ENCODE results near the gene MSANTD7. TPM values are rescaled to one million over a fixed set of nuclear protein-coding genes. Genes with fewer than 3 reads are reported as not detected.

MSANTD7 gene
- total RNA-seq, 1 experiment from 2014 or later = 19.1 TPM

DNA sequence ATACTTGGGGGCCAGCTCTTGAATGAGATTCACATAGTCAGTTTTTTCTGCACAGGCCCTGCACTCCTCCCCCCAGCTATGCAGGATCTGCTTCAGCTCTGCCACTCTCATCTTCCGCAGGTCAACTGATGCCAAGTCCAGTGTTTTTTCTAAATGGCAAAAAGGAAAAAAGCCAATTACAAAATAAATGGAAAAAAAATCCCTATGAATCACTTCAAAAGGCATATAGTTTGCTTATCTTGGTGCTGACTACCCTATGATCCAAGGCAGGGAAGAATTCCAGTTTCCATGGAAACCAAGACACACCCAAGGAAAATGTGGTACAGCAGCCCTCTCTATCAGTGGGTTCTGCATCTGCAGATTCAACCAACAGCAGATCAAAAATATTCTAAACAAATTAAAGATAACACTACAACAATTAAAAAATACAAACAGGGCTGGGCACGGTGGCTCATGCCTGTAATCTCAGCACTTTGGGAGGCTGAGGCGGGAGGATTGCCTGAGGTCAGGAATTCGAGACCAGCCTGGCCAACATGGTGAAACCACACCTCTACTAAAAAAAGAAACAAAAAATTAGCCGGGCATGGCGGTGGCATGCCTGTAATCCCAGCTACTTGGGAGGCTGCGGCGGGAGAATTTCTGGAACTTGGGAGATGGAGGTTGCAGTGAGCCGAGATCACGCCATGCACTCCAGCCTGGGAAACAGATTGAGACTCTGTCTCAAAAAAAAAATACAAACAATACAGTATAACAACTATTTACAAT lies 17.9 kb upstream of the MSANTD7 start:
- Histone ChIP-seq H3K9me3 (ENCODE audit: low read depth, low read length, poor library complexity, severe bottlenecking) (no peaks in the 10 kb centered on the region), H3K27ac (ENCODE audit: low read depth, low read length, poor library complexity, severe bottlenecking) (no peak overlapping the region), H3K4me1 (ENCODE audit: insufficient read depth, low read length, poor library complexity, severe bottlenecking) (no peaks in the 10 kb centered on the region), H3K36me3 (ENCODE audit: insufficient read depth, low read length, poor library complexity, severe bottlenecking) (no peaks in the 10 kb centered on the region), H3K27me3 (replicated peaks; ENCODE audit: insufficient read depth, low read depth, low read length, poor library complexity) (no peaks in the 10 kb centered on the region), H3K4me3 (ENCODE audit: low read depth, low read length, poor library complexity, severe bottlenecking) (no peak overlapping the region)
- DNase-seq (ENCODE audit: low spot score) = no peak
- no TSS peak for BruUV-seq (replicated peaks)
- TF ChIP-seq, protein P1, sequence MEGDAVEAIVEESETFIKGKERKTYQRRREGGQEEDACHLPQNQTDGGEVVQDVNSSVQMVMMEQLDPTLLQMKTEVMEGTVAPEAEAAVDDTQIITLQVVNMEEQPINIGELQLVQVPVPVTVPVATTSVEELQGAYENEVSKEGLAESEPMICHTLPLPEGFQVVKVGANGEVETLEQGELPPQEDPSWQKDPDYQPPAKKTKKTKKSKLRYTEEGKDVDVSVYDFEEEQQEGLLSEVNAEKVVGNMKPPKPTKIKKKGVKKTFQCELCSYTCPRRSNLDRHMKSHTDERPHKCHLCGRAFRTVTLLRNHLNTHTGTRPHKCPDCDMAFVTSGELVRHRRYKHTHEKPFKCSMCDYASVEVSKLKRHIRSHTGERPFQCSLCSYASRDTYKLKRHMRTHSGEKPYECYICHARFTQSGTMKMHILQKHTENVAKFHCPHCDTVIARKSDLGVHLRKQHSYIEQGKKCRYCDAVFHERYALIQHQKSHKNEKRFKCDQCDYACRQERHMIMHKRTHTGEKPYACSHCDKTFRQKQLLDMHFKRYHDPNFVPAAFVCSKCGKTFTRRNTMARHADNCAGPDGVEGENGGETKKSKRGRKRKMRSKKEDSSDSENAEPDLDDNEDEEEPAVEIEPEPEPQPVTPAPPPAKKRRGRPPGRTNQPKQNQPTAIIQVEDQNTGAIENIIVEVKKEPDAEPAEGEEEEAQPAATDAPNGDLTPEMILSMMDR (conservative IDR thresholded peaks at IDR 0.05; ENCODE audit: low read depth, low read length) = no peak
- no peak for TF ChIP-seq EZH2 (IDR thresholded peaks at IDR 0.05; ENCODE audit: borderline replicate concordance, low read depth, low read length, poor library complexity, severe bottlenecking)
- CTCF ChIA-PET = no interaction called here
- POLR2A ChIA-PET (ENCODE audit: low non-redundant PET) = no interaction called here
- intact Hi-C loops (cut with micrococcal nuclease; ENCODE audit: unreplicated experiment) = no loop called here

DNA sequence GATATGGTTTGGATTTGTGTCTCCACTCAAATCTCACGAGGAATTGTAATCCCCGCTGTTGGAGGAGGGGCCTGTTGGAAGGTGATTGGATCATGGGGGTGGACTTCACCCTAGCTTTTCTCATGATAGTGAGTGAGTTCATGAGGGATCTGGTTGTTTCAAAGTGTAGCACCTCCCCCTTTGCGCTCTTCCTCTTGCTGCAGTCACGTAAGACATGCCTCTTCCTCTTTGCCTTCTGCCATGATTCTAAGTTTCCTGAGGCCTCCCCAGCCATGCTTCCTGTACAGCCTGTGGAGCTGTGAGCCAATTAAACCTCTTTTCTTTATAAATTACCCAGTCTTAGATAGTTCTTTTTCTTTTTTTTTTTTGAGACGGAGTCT lies 17.3 kb upstream of the MSANTD7 start:
- Histone ChIP-seq H3K9me3 (ENCODE audit: low read depth, low read length, poor library complexity, severe bottlenecking) (no peaks in the 10 kb centered on the region), H3K36me3 (ENCODE audit: insufficient read depth, low read length, poor library complexity, severe bottlenecking) (no peaks in the 10 kb centered on the region), H3K27ac (ENCODE audit: low read depth, low read length, poor library complexity, severe bottlenecking) (no peak overlapping the region), H3K4me3 (ENCODE audit: low read depth, low read length, poor library complexity, severe bottlenecking) (no peak overlapping the region), H3K4me1 (ENCODE audit: insufficient read depth, low read length, poor library complexity, severe bottlenecking) (no peaks in the 10 kb centered on the region), H3K27me3 (replicated peaks; ENCODE audit: insufficient read depth, low read depth, low read length, poor library complexity) (no peaks in the 10 kb centered on the region)
- BruUV-seq (replicated peaks) = no TSS peak
- ChIA-PET POLR2A (ENCODE audit: low non-redundant PET) (no interaction called here), CTCF (no interaction called here)
- intact Hi-C loops (cut with micrococcal nuclease; ENCODE audit: unreplicated experiment) = no loop called here
- no peak for DNase-seq (ENCODE audit: low spot score)
- TF ChIP-seq, protein P1 (conservative IDR thresholded peaks at IDR 0.05; ENCODE audit: low read depth, low read length) = no peak
- no peak for TF ChIP-seq EZH2 (IDR thresholded peaks at IDR 0.05; ENCODE audit: borderline replicate concordance, low read depth, low read length, poor library complexity, severe bottlenecking)

DNA sequence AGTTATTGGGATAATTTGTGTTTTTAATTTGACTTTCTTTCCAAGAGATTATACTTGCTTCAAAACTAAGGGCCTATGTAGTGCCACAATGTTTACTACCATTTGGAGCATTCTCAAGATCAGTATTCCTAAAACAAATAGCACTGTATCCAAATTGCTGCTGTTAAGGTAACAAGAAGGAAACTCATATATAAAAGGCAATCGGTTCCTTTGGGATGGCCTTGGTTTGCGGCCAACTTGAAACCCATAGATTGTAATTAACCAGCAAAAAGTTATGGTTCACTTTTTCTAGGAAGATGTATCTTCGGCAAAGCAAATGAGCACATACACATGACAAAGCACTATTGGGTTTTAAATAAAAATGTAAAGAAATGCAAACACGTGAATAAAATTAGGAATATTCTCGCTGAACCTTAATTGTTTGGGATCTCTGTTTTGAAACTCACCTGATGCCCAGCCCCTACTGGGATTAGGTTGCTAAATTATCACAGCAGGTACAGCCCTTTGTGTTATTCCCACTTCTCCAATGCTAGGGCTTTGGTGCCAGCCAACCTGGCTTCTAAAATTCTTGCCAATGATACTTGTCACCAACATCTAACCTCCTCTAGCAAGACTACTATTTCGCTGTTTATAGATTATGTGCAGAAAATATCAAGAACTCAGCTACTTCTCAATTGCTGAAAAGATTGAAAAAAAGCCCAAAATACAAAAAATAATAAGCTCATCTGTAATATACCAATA lies 16.3 kb upstream of the MSANTD7 start:
- DNase-seq (ENCODE audit: low spot score) = no peak
- H3K9me3 ChIP-seq (ENCODE audit: low read depth, low read length, poor library complexity, severe bottlenecking) = no peaks in the 10 kb centered on the region
- H3K36me3 ChIP-seq (ENCODE audit: insufficient read depth, low read length, poor library complexity, severe bottlenecking) = no peaks in the 10 kb centered on the region
- no peaks in the 10 kb centered on the region for H3K4me1 ChIP-seq (ENCODE audit: insufficient read depth, low read length, poor library complexity, severe bottlenecking)
- CTCF ChIA-PET = no interaction called here
- H3K27ac ChIP-seq (ENCODE audit: low read depth, low read length, poor library complexity, severe bottlenecking) = no peak overlapping the region
- TF ChIP-seq, protein P1 (conservative IDR thresholded peaks at IDR 0.05; ENCODE audit: low read depth, low read length) = no peak
- no peak for TF ChIP-seq EZH2 (IDR thresholded peaks at IDR 0.05; ENCODE audit: borderline replicate concordance, low read depth, low read length, poor library complexity, severe bottlenecking)
- H3K27me3 ChIP-seq (replicated peaks; ENCODE audit: insufficient read depth, low read depth, low read length, poor library complexity) = no peaks in the 10 kb centered on the region
- intact Hi-C loops (cut with micrococcal nuclease; ENCODE audit: unreplicated experiment) = loop anchor here (2.0 kb wide), 1 partner anchor 323 kb away; no protein-coding TSS in a partner anchor
- no TSS peak for BruUV-seq (replicated peaks)
- POLR2A ChIA-PET (ENCODE audit: low non-redundant PET) = no interaction called here
- no peak overlapping the region for H3K4me3 ChIP-seq (ENCODE audit: low read depth, low read length, poor library complexity, severe bottlenecking)

All from A673 (cell line).